GM21390 (cell line): ENCODE measurements around the gene PRDM16.

Source experiments
- ATAC-seq: cut with Tn5 transposase; IDR thresholded peaks from one replicate; pipeline ENCODE4 v1.9.1; 2021; ENCODE audit not compliant: unreplicated experiment

The PRDM16 gene

DNA sequence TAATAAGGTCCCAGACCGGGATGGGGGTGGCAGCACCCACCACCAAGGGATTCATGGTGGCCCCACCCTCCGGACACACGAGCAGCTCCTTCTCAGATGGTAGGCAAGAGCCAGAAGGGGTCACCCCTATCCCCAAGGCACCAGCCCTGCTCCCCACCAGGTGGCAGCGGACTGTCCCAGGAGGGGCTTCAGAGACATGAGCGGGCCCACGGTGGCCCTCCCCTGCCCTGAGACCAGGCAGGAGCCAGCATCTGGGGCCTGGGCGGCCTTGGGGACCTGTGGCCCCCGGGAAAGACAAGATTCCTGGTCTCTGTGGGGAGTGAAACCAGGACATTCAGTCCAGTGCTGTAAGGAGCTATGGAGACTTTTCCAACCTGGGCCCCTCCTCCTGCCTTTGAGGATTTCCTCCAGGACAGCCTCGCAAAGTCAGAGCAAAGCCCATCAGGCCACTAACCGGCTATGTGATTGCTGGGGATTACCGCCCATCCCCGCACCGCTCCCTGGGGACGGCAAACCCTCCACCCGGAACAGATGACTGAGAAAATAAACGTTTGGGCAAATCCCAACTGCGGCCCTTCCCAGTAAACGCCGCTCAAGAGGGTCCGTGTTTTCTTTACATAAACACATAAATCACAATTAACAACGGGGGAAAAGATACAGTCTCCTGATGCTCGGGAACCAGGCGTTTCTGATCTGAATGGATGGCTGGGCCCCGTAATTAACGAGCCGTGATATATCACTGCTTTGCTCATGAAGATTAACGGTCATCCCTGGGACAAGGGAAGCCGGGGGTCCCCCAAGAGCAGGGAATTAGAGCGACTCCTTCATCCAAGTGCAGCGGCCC is 334.6 kb downstream of the PRDM16 start:
- ATAC-seq = no peak

DNA sequence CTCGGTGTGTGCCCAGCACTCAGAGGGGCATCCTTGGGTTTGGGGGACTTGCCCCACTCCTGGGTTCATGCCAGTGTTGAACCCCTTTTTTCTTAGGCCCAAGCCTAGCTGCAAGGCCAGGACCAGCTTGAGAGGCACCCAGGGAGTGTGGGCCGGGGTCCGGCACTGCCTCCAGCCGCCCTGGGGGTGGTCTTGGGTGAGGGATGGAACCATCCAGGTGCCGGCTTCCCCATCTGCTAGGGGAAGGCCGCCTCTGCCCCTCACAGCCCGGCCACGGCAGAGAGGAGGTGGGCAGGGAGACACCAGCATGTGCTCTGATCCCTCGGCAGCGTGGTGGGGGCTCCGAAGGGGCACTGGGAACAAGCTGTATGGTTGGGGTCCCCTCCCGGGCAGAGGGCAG is 335.3 kb downstream of the PRDM16 start:
- no peak for ATAC-seq

DNA sequence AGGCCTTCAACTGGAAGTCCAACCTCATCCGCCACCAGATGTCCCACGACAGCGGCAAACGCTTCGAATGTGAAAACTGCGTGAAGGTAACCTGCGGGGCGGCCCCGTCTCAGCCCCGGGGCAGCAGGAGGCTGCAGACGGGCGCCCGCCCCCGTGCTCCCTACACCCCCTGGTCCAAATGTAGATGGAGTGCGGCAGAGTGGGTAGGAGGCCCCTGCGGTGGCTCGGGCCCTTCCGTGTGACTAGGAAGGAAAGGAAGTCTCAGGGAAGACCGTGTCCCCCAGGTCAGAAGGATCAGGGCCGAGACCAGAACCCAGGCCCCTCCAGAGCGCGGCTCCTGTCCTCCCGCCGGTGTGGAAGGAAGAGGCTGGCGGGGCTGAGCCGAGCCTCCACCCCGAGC is 335.8 kb downstream of the PRDM16 start:
- no peak for ATAC-seq

DNA sequence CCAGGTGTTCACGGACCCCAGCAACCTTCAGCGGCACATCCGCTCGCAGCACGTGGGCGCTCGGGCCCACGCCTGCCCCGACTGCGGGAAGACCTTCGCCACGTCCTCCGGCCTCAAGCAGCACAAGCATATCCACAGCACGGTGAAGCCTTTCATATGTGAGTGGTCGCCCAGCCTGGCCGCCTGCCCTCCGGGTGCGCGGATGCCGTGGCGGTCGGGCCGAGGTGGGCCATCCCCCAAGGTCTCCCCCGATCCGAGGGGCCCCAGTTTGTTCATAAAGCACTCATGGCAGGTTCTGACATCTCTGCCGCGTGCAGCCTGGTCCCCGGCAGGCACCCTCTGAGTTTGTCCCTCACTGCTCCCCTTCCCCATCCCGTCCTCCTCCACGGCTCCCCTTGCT is 336.5 kb downstream of the PRDM16 start:
- ATAC-seq = no peak

DNA sequence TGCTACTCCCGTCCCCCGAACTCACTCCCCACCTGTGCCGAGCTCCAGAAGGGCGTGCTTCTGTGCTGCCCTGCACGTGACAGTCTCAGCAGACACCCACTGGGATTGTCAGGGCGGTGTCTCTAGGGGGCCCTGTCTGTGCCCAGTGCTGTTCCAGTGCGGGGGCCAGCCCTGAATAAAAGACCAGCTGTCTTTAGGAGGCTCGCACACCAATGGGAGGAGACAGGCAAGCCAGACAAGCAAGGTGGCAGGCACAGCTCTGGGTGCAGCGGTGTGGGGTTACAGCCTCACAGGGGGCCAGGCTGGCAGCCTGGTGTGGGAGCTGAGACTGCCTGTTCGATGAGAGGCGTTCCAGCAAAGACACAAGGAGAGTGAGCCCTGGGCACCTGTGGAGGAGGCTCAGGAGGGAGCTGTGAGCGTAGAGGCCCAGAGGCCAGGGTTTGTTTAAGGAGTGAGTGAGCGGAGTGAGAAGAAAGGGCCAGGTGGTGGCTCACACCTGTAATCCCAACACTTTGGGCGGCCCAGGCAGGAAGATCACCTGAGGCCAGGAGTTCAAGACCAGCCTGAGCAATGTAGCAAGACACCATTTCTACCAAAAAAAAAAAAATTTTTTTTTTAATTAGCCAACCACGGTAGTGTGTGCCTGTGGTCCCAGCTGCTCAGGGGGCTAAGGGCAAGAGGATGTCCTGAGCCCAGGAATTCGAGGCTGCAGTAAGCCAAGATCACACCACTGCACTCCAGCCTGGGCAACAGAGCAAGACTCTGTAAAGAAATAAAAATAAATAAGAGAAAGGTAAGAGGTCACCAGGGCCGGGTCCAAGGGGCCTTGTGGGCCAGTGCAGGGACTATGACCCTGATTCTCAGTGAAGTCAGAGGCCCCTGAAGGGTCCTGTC is 337.2 kb downstream of the PRDM16 start:
- ATAC-seq = no peak

DNA sequence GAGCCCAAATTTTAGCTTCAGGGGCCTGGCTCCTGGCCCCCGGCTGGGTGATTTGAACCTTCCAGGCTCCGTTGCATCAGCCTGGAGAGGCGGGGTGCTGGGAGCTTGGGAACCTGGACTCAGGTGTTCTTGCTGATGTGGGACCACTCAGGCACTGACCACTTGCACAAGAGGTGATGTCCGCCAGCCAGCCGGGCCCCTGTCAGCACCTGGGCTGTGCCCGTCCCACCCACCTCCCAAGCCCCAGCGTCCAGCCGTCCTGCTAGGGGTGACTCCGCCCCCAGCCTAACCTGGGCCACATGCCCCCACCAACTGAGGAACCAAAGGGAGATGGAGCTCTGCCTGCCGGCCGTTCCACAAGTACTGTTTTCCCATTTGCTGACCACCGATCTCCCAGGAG is 338.0 kb downstream of the PRDM16 start:
- ATAC-seq = no peak

DNA sequence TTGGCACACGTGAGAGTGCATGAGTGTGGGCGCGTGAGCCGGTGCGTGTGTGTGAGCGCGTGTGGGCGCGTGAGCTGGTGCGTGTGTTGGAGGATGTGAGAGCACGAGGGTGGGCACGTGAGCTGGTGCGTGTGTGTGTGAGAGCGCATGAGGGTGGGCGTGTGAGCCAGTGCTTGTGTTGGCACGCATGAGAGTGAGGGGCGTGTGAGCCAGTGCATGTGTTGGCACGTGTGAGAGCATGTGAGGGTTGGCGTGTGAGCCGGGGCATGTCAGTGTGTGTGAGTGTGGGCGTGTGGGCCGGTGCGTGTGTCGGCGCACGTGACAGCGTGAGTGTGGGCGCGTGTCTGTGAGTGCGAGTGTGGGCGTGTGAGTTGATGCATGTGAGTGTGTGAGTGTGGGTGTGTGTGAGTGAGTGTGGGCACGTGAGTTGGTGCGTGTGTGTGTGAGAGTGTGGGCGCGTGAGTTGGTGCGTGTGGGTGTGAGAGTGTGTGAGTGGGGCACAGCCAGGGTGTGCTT is 339.8 kb downstream of the PRDM16 start:
- ATAC-seq = no peak

DNA sequence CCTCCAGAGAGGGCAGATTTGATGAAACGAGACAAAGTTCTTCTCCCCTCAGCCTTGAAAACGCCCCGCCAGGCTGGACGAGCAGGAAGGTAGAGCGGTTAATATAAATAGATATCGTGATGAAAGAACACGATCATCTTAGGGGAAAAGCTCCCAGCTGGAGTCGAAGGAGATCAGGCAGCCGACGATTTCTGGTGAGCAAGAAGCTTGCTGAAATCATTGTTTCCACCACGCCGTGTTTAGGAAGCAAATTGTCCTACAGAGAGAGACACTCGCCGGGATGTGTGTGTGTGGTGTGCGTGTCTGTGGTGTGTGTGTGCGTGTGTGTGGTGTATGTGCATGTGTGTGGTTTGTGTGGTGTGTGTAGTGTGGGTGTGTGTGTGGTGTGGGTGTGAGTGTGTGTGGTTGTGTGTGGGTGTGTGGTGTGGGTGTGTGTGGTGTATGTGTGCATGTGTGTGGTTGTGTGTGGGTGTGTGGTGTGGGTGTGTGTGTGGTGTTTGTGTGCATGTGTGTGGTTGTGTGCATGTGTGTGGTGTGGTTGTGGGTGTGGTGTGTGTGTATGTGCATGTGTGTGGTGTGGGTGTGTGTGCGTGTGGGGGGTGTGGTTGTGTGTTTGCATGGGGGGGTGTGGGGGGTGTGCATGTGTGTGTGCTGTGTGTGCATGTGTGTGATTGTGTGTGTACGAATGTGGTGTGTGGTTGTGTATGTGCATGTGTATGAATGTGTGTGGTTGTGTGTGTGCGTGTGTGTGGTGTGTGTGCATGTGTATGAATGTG is 340.6 kb downstream of the PRDM16 start:
- no peak for ATAC-seq

DNA sequence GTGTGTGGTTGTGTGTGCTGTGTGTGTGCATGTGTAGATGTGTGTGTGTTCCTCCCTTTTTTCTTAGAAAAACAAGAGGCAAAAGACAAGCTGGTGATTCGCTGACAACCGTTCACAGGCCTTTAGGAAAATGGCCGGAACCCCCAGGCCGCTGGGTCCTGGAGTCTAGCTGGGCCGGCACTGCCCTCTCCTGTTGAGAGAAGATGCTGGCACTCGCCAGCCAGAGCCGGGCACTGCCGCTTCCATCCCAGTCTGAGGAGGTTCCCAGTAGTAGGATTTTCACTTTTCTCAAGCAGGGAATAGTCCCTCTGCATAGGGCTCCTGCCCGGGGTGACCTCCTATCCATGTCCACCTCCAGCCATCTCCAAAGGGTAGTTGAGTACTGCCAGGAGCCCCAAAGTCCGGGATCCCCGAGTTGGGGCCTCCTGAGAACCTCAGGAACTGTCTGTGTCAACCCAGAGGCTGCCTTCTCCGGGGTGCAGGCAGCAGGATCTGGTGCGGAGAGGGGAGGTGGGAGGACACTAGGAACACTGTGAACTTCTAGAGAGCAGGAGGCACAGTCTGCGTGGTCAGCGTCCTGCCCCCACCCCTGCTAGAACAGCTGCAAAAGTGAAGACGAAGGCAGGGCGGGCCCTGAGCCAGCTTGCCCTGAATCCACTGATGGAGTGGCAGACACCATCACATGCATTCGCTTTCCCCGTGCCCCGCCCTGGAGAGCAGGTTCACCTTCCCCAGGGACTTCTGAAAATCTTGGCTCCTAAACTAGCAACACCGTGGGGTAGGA is 341.3 kb downstream of the PRDM16 start:
- ATAC-seq = no peak

DNA sequence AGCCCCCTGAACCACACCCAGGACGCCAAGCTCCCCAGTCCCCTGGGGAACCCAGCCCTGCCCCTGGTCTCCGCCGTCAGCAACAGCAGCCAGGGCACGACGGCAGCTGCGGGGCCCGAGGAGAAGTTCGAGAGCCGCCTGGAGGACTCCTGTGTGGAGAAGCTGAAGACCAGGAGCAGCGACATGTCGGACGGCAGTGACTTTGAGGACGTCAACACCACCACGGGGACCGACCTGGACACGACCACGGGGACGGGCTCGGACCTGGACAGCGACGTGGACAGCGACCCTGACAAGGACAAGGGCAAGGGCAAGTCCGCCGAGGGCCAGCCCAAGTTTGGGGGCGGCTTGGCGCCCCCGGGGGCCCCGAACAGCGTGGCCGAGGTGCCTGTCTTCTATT is 342.8 kb downstream of the PRDM16 start:
- no peak for ATAC-seq

DNA sequence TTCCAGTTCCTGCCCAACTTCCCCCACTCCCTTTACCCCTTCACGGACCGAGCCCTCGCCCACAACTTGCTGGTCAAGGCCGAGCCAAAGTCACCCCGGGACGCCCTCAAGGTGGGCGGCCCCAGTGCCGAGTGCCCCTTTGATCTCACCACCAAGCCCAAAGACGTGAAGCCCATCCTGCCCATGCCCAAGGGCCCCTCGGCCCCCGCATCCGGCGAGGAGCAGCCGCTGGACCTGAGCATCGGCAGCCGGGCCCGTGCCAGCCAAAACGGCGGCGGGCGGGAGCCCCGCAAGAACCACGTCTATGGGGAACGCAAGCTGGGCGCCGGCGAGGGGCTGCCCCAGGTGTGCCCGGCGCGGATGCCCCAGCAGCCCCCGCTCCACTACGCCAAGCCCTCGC is 343.4 kb downstream of the PRDM16 start:
- ATAC-seq = no peak

DNA sequence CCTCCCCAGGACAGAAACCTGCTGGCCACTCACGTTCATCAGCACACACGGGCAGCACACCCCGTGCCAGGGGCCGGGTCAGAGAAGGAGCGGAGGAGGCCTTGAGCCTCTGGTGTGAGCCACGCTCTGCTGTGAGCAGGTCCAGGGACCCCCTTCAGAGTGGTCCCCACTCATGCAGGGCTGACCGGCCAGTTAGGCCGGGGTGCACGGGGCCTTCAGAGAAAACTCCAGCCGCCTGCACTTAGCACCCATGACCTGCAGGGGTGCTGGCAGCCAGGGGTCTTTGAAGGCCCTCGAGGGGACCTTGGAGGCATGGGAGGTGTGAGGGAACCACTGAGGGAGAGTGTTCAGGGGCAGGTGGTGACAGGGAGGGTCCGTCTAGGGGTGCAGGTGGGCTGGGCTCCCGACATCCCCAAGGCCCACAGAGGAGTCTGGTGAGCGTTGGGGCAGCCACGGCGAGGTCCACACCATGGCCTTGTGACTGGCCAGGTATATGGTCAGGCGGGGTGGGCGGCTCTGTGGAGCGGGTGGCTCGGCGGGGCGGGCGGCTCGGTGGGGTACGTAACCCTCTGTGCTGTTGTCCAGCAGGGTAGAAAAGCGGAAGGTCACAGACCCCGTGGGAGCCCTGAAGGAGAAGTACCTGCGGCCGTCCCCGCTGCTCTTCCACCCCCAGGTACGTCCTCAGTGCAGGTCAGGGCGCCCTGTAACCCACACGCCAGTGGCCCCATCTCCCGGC is 345.1 kb downstream of the PRDM16 start:
- no peak for ATAC-seq

DNA sequence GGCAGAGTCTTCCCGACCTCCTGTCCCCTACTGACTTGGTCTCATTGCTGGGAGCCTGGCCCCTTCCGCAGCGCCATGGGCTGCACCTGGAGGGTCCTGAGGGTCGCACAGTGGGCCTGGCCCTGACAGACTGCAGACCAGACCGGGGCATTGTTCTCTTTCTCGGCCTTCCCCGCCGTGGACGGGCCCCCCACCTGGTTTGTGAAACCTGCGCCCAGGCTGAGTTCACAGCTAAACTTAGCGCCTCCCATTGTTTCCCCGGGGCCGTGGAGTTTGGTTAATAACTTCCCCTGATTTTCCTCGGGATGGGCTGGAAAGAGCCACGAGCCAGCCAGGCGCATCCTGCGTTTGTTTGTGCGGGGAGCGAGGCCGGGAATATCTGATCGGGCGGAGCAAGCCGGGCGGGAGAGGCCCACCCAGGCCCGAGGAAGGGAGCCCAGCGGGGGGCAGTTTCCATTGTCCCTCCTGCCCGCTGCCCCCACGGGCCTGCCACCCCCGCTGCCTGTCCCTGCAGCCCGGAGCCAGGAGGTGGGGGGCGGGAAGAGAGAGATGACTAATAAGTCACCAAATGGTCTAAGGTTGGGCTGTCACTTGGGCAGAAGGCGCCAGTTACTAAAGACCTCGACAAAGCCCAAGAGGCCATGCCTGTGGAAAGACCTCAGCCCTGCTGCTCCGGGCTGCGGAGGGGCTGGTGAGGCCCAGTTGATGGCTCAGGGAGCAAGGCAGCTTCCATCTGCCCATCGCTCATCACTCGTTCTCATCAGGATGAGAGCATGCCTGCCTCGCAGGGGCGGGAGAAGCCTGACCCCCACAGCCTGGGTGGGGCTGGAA is 346.5 kb downstream of the PRDM16 start:
- no peak for ATAC-seq

DNA sequence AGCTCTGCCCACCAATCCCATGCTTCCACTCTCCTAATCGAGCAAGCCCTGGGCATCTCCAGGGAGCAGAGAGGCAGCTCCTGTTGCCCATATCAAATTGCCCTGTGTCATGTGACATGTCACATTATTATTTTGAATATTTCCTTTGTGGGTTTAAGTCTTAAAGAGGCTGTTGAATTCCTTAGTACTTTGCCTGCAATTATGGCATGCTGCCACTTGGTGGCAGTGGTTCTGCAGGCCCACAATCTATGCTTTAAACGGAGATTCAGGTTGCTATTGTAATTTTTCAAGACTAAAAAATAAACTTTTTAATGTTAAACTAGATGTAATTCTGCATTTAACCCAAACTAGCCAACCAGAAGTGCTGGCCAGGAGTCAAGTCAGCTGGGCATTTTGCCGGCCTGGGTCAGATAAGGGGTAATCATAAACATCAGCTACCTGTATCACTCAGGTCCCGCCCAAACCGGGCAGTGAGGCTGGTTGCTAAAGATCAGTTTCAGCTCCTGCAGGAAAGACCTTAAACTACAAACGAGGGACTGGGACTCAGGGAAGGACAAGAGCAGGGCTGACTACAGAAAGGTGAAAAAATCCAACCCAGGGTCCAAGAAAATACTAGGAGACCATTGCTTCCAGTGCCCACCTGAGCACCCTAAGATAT is 348.2 kb downstream of the PRDM16 start:
- ATAC-seq = no peak

DNA sequence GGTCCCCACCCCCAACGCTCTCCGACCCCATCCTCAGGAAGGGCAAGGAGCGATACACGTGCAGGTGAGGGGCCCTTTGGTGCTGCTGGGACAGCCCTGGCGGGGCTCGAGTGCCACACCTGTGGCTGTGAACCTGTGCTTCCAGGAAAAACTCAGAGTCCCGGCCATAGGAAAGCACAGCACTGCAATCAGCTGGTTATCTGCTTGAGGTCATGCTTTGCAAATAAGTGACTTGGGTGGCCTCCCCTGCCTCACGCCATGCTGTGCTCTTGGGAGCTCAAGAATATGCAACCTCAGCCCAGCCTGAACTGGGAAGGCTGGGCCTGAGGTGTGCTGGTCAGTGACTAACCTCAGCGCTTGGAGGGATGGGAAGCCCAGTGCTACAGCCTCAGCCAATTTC is 348.9 kb downstream of the PRDM16 start:
- ATAC-seq = no peak

DNA sequence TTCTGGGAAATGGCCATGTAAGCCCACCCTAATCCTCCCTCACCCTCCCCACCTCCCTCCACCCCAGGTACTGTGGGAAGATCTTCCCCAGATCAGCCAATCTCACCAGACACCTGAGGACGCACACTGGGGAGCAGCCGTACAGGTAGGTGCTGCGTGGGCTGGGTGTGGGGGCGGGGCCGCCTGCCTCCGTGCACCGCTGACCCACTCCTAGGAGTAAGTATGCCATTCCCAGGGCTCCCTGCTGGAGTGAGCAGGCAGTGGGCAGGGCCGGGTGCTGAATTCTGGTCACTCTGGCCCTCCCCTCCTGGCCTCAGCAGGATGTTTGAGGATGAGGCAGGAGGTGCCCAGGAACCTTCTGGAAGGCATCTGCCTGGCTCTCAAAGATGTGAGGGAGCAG is 349.6 kb downstream of the PRDM16 start:
- no peak for ATAC-seq

DNA sequence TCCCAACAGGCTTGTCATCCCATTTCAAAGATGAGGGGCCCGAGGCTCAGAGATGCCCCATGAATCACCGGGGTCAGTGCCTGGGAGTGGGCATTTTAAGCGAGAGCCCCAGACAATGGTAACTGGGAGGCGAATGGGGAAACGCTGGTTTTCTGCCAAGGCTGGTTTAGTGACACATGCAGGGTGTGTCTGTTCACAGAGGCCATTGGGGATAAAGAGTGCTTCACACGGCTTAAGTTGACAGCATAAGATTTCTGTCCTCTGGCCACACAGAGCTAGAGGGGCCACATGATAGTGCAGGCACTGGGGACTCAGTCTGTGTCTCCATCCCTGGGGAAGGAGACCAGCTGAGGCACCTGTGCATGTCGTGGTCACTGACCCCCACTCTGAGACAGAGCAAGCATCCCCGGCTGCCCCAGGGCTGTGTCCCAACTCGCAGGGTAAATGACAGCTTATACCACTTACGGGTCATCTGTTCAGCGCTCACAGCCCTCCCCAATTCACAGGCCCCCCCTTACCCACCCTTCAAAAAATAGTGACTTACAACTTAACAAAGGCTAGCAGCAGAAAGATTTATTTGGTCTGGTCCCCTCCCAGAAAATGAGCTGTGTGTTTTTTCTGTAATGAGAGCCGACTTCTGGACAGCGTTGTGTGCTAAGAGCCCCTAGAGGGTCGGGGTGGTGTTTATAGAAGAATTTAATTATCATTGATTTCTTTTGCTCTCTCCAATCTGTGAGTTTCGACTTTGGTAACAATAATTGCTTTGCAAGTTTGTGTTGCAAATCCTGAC is 350.6 kb downstream of the PRDM16 start:
- ATAC-seq = no peak
